Upper lobe of right lung (tissue), 1 donor: ENCODE measurements around the gene FLT4. TPM values are rescaled to one million over a fixed set of nuclear protein-coding genes. Genes with fewer than 3 reads are reported as not detected.

Source experiments
- ATAC-seq: fragments of 200-7000 bp; cut with Tn5 transposase; one replicate; pipeline ENCODE4 v1.9.1; 2020; ENCODE audit warnings: mild to moderate bottlenecking, moderate library complexity
- DNase-seq: peaks from one replicate; pipeline ENCODE4 v3.0.0-alpha.2; 2020
- H3K27ac ChIP-seq: fragments of 200-600 bp; one replicate; pipeline ENCODE4 v1.8.0; 2022
- H3K27me3 ChIP-seq: fragments of 200-600 bp; one replicate; pipeline ENCODE4 v1.8.0; 2022; ENCODE audit warnings: mild to moderate bottlenecking
- H3K36me3 ChIP-seq: fragments of 200-600 bp; one replicate; pipeline ENCODE4 v1.8.0; 2022
- H3K4me1 ChIP-seq: fragments of 200-600 bp; one replicate; pipeline ENCODE4 v1.8.0; 2022
- H3K4me3 ChIP-seq: fragments of 200-600 bp; one replicate; pipeline ENCODE4 v1.8.0; 2022; ENCODE audit warnings: mild to moderate bottlenecking
- H3K9me3 ChIP-seq: fragments of 200-600 bp; one replicate; pipeline ENCODE4 v1.8.0; 2022
- CTCF ChIP-seq: fragments of 200-600 bp; IDR thresholded peaks from one replicate; pipeline ENCODE4 v1.8.0; 2022; ENCODE audit warnings: antibody characterized with exemption
- intact Hi-C: fragments of 100-400 bp; cut with DNase I; formaldehyde crosslinking; loops from one replicate; pipeline ENCODE4 v1.11.0; 2022
- total RNA-seq: library from RNA; stranded (reverse); fragmentation: NEBNext Ultra II Directional; extraction: Animal tissue kit (Norgen Biotek cat#: 25700); gene quantifications from one replicate; pipeline ENCODE4 v1.2.1, GENCODE V29; 2021
- donor health status: DM: no; HTN: yes; CAD: no; lungs with severe emphysema.

Gene FLT4
- total RNA-seq, 1 donor from 2014 or later = 38.6 TPM

- DNase-seq (peak; percentile 56), ATAC-seq (no peak)
- no peak overlapping the region for H3K4me3 ChIP-seq
- H3K27me3 ChIP-seq = no peaks in the 10 kb centered on the region
- H3K9me3 ChIP-seq = no peaks in the 10 kb centered on the region
- H3K36me3 ChIP-seq = no peaks in the 10 kb centered on the region
- H3K4me1 ChIP-seq = no peaks in the 10 kb centered on the region
- no peak overlapping the region for H3K27ac ChIP-seq
- intact Hi-C loops = no loop called here
- TF ChIP-seq CTCF = no peak
These were observed 46.3 kb downstream of the FLT4 start for GRCh38 chr5:180603076-180603594.

DNA sequence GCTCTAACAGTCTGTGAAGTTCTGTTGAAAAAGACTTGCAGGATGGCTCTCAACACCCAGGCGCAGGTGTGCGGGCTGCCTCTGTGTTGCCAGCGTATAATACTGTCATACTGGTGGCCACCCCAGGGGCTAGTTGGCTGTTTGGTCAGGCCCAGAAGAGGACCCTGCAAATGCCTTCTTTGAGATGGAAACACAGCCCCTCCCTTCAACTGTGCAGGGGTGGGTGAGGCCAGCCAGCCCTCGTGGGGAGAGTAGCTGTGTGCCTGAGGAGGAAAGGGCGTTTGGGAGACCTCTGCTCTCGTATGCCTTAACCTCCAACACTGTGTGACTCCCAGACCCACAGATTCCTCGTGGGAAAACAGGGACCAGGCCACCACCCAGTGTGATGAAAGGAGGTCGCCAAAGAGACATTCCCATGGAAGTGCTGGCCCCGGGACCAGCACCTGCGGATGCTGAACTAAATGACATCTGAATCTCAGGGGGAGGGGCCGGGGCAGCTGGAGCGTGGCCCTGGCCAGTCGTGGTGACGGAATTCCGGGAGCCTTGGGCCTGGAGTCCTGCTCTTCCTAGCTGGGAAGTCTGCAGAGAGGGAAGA, 46.8 kb downstream of the FLT4 start:
- Histone ChIP-seq H3K27me3 (no peaks in the 10 kb centered on the region), H3K9me3 (no peaks in the 10 kb centered on the region), H3K27ac (no peak overlapping the region), H3K4me1 (no peaks in the 10 kb centered on the region), H3K4me3 (no peak overlapping the region), H3K36me3 (no peaks in the 10 kb centered on the region)
- DNase-seq = peak; percentile 51
- TF ChIP-seq CTCF = no peak
- intact Hi-C loops = no loop called here
- ATAC-seq = no peak

DNA sequence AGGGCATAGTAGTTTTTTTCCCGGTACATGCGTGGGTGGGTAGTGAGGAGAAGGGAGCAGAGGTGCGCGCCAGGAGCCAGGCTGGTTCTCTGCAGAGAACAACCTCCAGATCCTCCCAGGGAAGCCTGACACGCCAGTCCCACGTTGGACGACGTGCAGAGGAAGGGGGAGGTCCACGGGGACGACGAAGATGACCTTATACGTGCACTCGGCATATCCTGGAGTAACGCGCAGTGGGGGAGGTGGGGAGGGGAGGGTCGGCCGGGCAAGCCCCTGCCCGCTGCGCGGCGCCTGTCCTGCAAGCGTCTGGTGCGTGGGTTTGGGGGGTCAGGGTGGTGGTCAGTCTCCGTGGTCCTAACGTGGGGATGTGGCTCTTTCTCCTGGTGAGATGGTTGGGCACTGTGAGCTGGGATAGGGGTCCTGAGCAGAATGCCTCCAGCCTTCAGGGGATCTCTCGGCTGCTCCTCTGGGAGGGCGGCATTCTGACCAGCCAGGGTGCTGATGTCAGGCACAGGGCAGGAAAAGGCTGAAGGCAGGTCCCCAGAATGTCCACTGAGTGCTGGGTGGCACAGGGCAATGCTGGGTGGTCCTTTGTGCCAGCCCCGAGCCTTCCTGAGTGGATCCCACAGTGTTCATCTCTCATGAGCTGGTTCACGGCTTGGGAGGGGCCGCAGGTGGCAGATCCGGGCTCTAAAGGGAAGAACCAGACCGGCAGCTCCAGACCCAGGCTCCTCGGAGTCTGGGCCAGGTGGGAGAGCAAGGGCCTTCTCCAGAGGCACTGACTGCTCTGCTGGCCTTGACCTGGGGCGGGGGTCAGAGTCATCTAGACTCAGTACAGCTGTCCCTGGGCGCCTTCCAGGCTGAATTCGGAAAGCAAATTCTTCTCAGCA, 47.6 kb downstream of the FLT4 start:
- no peak for ATAC-seq
- H3K4me3 ChIP-seq = no peak overlapping the region
- no peak for TF ChIP-seq CTCF
- H3K27me3 ChIP-seq = no peaks in the 10 kb centered on the region
- H3K4me1 ChIP-seq = no peaks in the 10 kb centered on the region
- no peaks in the 10 kb centered on the region for H3K36me3 ChIP-seq
- DNase-seq = peak; percentile 58
- intact Hi-C loops = no loop called here
- no peaks in the 10 kb centered on the region for H3K9me3 ChIP-seq
- H3K27ac ChIP-seq = no peak overlapping the region

DNA sequence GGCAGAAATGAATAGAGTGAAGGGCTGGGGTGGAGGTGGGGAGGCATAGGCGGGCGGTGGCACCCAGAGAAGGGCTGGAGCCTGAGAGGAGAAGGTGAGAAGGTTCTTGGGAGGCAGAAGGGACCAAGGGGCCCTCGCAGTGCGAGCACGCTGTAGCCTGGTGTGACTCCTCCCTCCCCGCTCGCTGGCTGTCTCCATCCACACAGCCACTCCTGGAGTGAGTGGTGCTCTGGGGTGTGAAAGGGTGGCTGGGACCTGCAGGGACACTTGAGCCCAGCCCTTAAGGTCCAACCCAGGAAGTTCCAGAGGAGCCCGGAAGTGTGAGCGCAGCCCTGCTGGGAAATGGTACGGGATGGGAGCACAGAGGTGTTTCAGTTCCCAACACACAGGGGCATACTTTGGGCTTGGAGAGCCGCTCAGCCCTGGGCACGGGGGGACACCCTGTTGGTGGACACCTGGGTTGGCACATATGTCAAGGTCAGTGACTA, 48.8 kb downstream of the FLT4 start:
- DNase-seq (peak; percentile 82), ATAC-seq (peak; percentile 82)
- intact Hi-C loops = no loop called here
- Histone ChIP-seq H3K27me3 (no peaks in the 10 kb centered on the region), H3K36me3 (no peaks in the 10 kb centered on the region), H3K4me1 (peaks cover 4% of the 10 kb centered on the region), H3K9me3 (no peaks in the 10 kb centered on the region), H3K27ac (no peak overlapping the region), H3K4me3 (no peak overlapping the region)
- no peak for TF ChIP-seq CTCF

- no peak overlapping the region for H3K4me3 ChIP-seq
- no peaks in the 10 kb centered on the region for H3K9me3 ChIP-seq
- H3K27ac ChIP-seq = no peak overlapping the region
- H3K36me3 ChIP-seq = no peaks in the 10 kb centered on the region
- intact Hi-C loops = no loop called here
- H3K4me1 ChIP-seq = peaks cover 4% of the 10 kb centered on the region
- no peaks in the 10 kb centered on the region for H3K27me3 ChIP-seq
- ATAC-seq = no peak
- DNase-seq = no peak
- TF ChIP-seq CTCF = no peak
These were observed 49.3 kb downstream of the FLT4 start for GRCh38 chr5:180599981-180600553.
